HCT116 (cell line): Measurements from ENCODE around the gene RTN4RL2. TPM values are rescaled to one million over a fixed set of nuclear protein-coding genes. Genes with fewer than 3 reads are reported as not detected.

Source experiments
- ATAC-seq: fragments of 200-7000 bp; cut with Tn5 transposase; 2 replicates; pipeline ENCODE4 v1.9.1; 2020; ENCODE audit warnings: mild to moderate bottlenecking, moderate library complexity
- BruUV-seq: library from RNA; stranded (reverse); fragments of 400-500 nt; replicated peaks from 2 replicates; lab custom pipeline; 2021; lab: Mats Ljungman, UMichigan
- CTCF ChIA-PET: fragments of 300-600 bp; sonication (Branson Sonifier 250); formaldehyde crosslinking; loops from one replicate; lab custom pipeline; 2021; ENCODE audit warnings: antibody characterized with exemption; lab: Charles Lee
- POLR2A ChIA-PET: fragments of 300-600, 350-600 bp; sonication (Branson Sonifier 250); formaldehyde crosslinking; loops from one replicate; lab custom pipeline; 2021; ENCODE audit warnings: antibody characterized with exemption; lab: Charles Lee
- RAD21 ChIA-PET, 2 experiments: fragments of 300-600 bp; sonication (Branson Sonifier 250); formaldehyde crosslinking; loops; one replicate each; lab custom pipeline; 2023; ENCODE audit warnings: low total read pairs in 2 of 2; ENCODE audit not compliant: uncharacterized antibody in 2 of 2, unreplicated experiment in 2 of 2, low non-redundant PET in 1 of 2; lab: Charles Lee
- DNase-seq: peaks from one replicate; pipeline ENCODE4 v3.0.0-alpha.2; 2010; ENCODE audit warnings: low read depth, low spot score
- H2AFZ ChIP-seq: fragments of 200-600 bp; shearing (Covaris generic), sonication (generic); 2 replicates; pipeline ENCODE4 v1.6.1; 2017; ENCODE audit warnings: low read depth, mixed run types, mixed read lengths, antibody characterized with exemption, low read length; ENCODE audit not compliant: poor library complexity, severe bottlenecking
- H3K27ac ChIP-seq: 2 replicates; pipeline ENCODE4 v1.5.1; 2012; ENCODE audit warnings: low read depth, low read length
- H3K27me3 ChIP-seq: fragments of 200-600 bp; sonication (generic); 2 replicates; pipeline ENCODE4 v1.6.1; 2016; ENCODE audit warnings: mixed run types, low read length, mixed read lengths; ENCODE audit not compliant: insufficient read depth
- H3K36me3 ChIP-seq, 2 experiments: fragments of 200-500 bp in 1 of 2; fragments of 200-600 bp in 1 of 2; sonication (Bioruptor generic) in 1 of 2; sonication (generic) in 1 of 2; 2 replicates each; pipeline versions ENCODE4 v1.5.1 to v1.6.1; 2014 to 2016; ENCODE audit warnings: low read length in 2 of 2, inconsistent platforms in 1 of 2, mixed read lengths in 1 of 2, mixed run types in 1 of 2; ENCODE audit not compliant: insufficient read depth in 2 of 2, control insufficient read depth in 1 of 2
- H3K4me1 ChIP-seq, 2 experiments: fragments of 200-600 bp in 1 of 2; sonication (generic) in 1 of 2; 2 replicates each; pipeline versions ENCODE4 v1.5.1 to v1.6.1; 2012 to 2017; ENCODE audit warnings: low read length in 2 of 2, inconsistent platforms in 1 of 2, mild to moderate bottlenecking in 1 of 2, mixed read lengths in 1 of 2, mixed run types in 1 of 2, moderate library complexity in 1 of 2; ENCODE audit not compliant: insufficient read depth in 2 of 2, control insufficient read depth in 1 of 2
- H3K4me2 ChIP-seq: fragments of 200-600 bp; sonication (generic); 2 replicates; pipeline ENCODE4 v1.6.1; 2017; ENCODE audit warnings: mixed run types, low read length, mixed read lengths
- H3K4me3 ChIP-seq, 2 experiments: fragments of 200-600 bp in 1 of 2; sonication (generic) in 1 of 2; replicated peaks in 1 of 2; 2 replicates each; pipeline ENCODE4 v1.5.1; 2011 to 2016; ENCODE audit warnings: low read length in 2 of 2, control low read depth in 1 of 2, low read depth in 1 of 2, mild to moderate bottlenecking in 1 of 2, mixed read lengths in 1 of 2, mixed run types in 1 of 2
- H3K79me2 ChIP-seq: fragments of 200-600 bp; sonication (generic); 2 replicates; pipeline ENCODE4 v1.6.1; 2017; ENCODE audit warnings: mild to moderate bottlenecking, mixed run types, low read length, moderate library complexity, mixed read lengths; ENCODE audit not compliant: insufficient read depth
- H3K9ac ChIP-seq: fragments of 200-600 bp; sonication (generic); 2 replicates; pipeline ENCODE4 v1.6.1; 2016; ENCODE audit warnings: low read length, mixed read lengths
- H3K9me2 ChIP-seq: fragments of 200-600 bp; sonication (generic), shearing (Covaris generic); 2 replicates; pipeline ENCODE4 v1.6.1; 2017; ENCODE audit warnings: mixed run types, mild to moderate bottlenecking, moderate library complexity; ENCODE audit not compliant: insufficient read depth
- H3K9me3 ChIP-seq, 2 experiments: fragments of 200-500 bp in 1 of 2; fragments of 200-600 bp in 1 of 2; sonication (Bioruptor generic) in 1 of 2; sonication (generic) in 1 of 2; 2 replicates each; pipeline ENCODE4 v1.6.1; 2014 to 2017; ENCODE audit warnings: low read length in 2 of 2, mixed read lengths in 2 of 2, inconsistent platforms in 1 of 2, low read depth in 1 of 2, mild to moderate bottlenecking in 1 of 2, mixed run types in 1 of 2, moderate library complexity in 1 of 2; ENCODE audit not compliant: control insufficient read depth in 1 of 2, insufficient read depth in 1 of 2
- H4K20me1 ChIP-seq: fragments of 200-600 bp; sonication (generic), shearing (Covaris generic); 2 replicates; pipeline ENCODE4 v1.6.1; 2017; ENCODE audit warnings: mixed run types, mild to moderate bottlenecking, moderate library complexity; ENCODE audit not compliant: insufficient read depth
- CEBPB ChIP-seq: IDR thresholded peaks from 2 replicates; pipeline ENCODE4 v1.6.1; 2012; ENCODE audit warnings: low read depth
- EGR1 ChIP-seq: IDR thresholded peaks from 2 replicates; pipeline ENCODE4 v1.6.1; 2012; ENCODE audit warnings: low read depth
- EZH2 ChIP-seq: fragments of 200-600 bp; sonication (generic); IDR thresholded peaks from 2 replicates; pipeline ENCODE4 v1.6.1; 2017; ENCODE audit warnings: antibody characterized with exemption, mixed run types
- EZH2phosphoT487 ChIP-seq: fragments of 200-600 bp; IDR thresholded peaks from 2 replicates; pipeline ENCODE4 v1.6.1; 2018; ENCODE audit warnings: antibody characterized with exemption, borderline replicate concordance
- POLR2A ChIP-seq: IDR thresholded peaks from 2 replicates; pipeline ENCODE4 v1.7.0; 2011; ENCODE audit warnings: borderline replicate concordance; ENCODE audit not compliant: insufficient read depth, insufficient read length; ENCODE audit errors: extremely low read depth
- RAD21 ChIP-seq: IDR thresholded peaks from 2 replicates; pipeline ENCODE4 v1.6.1; 2012; ENCODE audit warnings: low read depth, mild to moderate bottlenecking
- TCF7L2 ChIP-seq: IDR thresholded peaks from 2 replicates; pipeline ENCODE4 v1.7.0; 2011; ENCODE audit warnings: borderline replicate concordance, inconsistent platforms; ENCODE audit not compliant: insufficient read depth, insufficient read length; ENCODE audit errors: extremely low read depth
- intact Hi-C: fragments of 100-400 bp; cut with micrococcal nuclease; formaldehyde crosslinking; loops from 2 replicates; pipeline ENCODE4 v1.10.0; 2022
- total RNA-seq: library from RNA; stranded (reverse); gene quantifications from one replicate; pipeline ENCODE4 v1.2.1, GENCODE V29; 2021; ENCODE audit not compliant: unreplicated experiment
- TF ChIP-seq, protein P1 (sequence below): IDR thresholded peaks from 2 replicates; pipeline ENCODE4 v1.6.1; 2012; ENCODE audit warnings: low read depth
- TF ChIP-seq, protein P2 (sequence below): IDR thresholded peaks from 2 replicates; pipeline ENCODE4 v1.6.1; 2011; ENCODE audit warnings: mild to moderate bottlenecking, low read length, moderate library complexity; ENCODE audit not compliant: insufficient replicate concordance; ENCODE audit errors: extremely low read depth
- TF ChIP-seq, protein P3 (sequence below): IDR thresholded peaks from 2 replicates; pipeline ENCODE4 v1.6.1; 2012
- TF ChIP-seq, protein P4 (sequence below), 3 experiments: fragments of 200-600 bp in 1 of 3; sonication (generic) in 1 of 3; IDR thresholded peaks in 2 of 3; conservative IDR thresholded peaks in 1 of 3; 2 replicates each; pipeline ENCODE4 v1.5.1; 2012 to 2017; ENCODE audit warnings: low read depth in 2 of 3, low read length in 2 of 3, antibody characterized with exemption in 1 of 3, borderline replicate concordance in 1 of 3, control low read depth in 1 of 3, mild to moderate bottlenecking in 1 of 3, mixed read lengths in 1 of 3, mixed run types in 1 of 3, moderate library complexity in 1 of 3; ENCODE audit not compliant: insufficient read depth in 1 of 3
- TF ChIP-seq, protein P5 (sequence below): IDR thresholded peaks from 2 replicates; pipeline ENCODE4 v1.6.1; 2012

The RTN4RL2 gene
- total RNA-seq, 1 experiment from 2014 or later: 24.0 TPM

DNA sequence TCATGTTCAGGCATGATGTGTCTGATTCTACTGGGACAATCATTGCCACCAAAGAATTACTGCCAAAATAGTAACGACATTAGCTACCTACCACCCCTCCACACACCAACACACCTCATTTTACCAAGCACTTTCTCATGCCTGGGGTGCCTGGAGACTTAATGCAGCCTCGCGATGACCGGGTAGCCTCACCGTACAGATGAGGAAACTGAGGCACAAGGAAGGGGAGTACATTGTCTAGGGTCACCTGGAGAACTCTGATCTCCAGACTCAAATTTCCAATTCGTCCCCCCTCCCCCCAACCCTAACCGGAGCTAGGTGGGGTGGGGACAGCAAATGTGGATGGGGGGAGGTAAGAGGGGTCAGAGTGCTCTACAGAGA, 2.7 kb upstream of the RTN4RL2 start:
- no TSS peak for BruUV-seq
- Histone ChIP-seq H3K27ac (no peak overlapping the region), H3K4me2 (peak overlapping the region; percentile 98), H3K27me3 (no peaks in the 10 kb centered on the region), H3K4me3 (peak overlapping the region; percentile 41 to 67), H3K79me2 (no peaks in the 10 kb centered on the region), H3K4me1 (peaks cover 16 to 42% of the 10 kb centered on the region in 2 experiments; a peak in 3 of 4 replicates), H3K36me3 (no peaks in the 10 kb centered on the region), H3K9ac (no peak overlapping the region), H4K20me1 (no peaks in the 10 kb centered on the region), H3K9me2 (no peaks in the 10 kb centered on the region), H3K9me3 (no peaks in the 10 kb centered on the region), H2AFZ (peak overlapping the region; percentile 98)
- ATAC-seq: peak; percentile 12; the same call in 1 of the 2 replicates
- intact Hi-C loops: loop anchor here (1.0 to 5.0 kb wide), 6 partner anchors 70 to 1055 kb away; no protein-coding TSS in a partner anchor
- no peak for DNase-seq
- RAD21 ChIA-PET: interaction anchor here (1.5 to 2.1 kb wide), 2 partner anchors 112 to 184 kb away, joined by 3 to 5 read pairs; no protein-coding TSS in a partner anchor
- TF ChIP-seq, protein P1, sequence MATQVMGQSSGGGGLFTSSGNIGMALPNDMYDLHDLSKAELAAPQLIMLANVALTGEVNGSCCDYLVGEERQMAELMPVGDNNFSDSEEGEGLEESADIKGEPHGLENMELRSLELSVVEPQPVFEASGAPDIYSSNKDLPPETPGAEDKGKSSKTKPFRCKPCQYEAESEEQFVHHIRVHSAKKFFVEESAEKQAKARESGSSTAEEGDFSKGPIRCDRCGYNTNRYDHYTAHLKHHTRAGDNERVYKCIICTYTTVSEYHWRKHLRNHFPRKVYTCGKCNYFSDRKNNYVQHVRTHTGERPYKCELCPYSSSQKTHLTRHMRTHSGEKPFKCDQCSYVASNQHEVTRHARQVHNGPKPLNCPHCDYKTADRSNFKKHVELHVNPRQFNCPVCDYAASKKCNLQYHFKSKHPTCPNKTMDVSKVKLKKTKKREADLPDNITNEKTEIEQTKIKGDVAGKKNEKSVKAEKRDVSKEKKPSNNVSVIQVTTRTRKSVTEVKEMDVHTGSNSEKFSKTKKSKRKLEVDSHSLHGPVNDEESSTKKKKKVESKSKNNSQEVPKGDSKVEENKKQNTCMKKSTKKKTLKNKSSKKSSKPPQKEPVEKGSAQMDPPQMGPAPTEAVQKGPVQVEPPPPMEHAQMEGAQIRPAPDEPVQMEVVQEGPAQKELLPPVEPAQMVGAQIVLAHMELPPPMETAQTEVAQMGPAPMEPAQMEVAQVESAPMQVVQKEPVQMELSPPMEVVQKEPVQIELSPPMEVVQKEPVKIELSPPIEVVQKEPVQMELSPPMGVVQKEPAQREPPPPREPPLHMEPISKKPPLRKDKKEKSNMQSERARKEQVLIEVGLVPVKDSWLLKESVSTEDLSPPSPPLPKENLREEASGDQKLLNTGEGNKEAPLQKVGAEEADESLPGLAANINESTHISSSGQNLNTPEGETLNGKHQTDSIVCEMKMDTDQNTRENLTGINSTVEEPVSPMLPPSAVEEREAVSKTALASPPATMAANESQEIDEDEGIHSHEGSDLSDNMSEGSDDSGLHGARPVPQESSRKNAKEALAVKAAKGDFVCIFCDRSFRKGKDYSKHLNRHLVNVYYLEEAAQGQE: no peak
- TF ChIP-seq, protein P2, sequence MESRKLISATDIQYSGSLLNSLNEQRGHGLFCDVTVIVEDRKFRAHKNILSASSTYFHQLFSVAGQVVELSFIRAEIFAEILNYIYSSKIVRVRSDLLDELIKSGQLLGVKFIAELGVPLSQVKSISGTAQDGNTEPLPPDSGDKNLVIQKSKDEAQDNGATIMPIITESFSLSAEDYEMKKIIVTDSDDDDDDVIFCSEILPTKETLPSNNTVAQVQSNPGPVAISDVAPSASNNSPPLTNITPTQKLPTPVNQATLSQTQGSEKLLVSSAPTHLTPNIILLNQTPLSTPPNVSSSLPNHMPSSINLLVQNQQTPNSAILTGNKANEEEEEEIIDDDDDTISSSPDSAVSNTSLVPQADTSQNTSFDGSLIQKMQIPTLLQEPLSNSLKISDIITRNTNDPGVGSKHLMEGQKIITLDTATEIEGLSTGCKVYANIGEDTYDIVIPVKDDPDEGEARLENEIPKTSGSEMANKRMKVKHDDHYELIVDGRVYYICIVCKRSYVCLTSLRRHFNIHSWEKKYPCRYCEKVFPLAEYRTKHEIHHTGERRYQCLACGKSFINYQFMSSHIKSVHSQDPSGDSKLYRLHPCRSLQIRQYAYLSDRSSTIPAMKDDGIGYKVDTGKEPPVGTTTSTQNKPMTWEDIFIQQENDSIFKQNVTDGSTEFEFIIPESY: no peak
- no peak for TF ChIP-seq POLR2A
- TF ChIP-seq EGR1: no peak
- TF ChIP-seq CEBPB: no peak
- no peak for TF ChIP-seq EZH2phosphoT487
- no peak for TF ChIP-seq EZH2
- TF ChIP-seq, protein P3, sequence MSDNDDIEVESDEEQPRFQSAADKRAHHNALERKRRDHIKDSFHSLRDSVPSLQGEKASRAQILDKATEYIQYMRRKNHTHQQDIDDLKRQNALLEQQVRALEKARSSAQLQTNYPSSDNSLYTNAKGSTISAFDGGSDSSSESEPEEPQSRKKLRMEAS: no peak
- TF ChIP-seq, protein P4, sequence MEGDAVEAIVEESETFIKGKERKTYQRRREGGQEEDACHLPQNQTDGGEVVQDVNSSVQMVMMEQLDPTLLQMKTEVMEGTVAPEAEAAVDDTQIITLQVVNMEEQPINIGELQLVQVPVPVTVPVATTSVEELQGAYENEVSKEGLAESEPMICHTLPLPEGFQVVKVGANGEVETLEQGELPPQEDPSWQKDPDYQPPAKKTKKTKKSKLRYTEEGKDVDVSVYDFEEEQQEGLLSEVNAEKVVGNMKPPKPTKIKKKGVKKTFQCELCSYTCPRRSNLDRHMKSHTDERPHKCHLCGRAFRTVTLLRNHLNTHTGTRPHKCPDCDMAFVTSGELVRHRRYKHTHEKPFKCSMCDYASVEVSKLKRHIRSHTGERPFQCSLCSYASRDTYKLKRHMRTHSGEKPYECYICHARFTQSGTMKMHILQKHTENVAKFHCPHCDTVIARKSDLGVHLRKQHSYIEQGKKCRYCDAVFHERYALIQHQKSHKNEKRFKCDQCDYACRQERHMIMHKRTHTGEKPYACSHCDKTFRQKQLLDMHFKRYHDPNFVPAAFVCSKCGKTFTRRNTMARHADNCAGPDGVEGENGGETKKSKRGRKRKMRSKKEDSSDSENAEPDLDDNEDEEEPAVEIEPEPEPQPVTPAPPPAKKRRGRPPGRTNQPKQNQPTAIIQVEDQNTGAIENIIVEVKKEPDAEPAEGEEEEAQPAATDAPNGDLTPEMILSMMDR (IDR thresholded peaks at IDR 0.05 in 2 of 3, conservative IDR thresholded peaks at IDR 0.05 in 1 of 3; ENCODE audit: borderline replicate concordance in 1 of 3, insufficient read depth in 1 of 3, low read depth in 2 of 3, low read length in 2 of 3): no peak
- no peak for TF ChIP-seq TCF7L2
- TF ChIP-seq, protein P5, sequence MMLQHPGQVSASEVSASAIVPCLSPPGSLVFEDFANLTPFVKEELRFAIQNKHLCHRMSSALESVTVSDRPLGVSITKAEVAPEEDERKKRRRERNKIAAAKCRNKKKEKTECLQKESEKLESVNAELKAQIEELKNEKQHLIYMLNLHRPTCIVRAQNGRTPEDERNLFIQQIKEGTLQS: no peak
- no peak for TF ChIP-seq RAD21
- POLR2A ChIA-PET: interaction anchor here (1.6 to 1.7 kb wide), 2 partner anchors 112 to 186 kb away, joined by 4 to 5 read pairs; no protein-coding TSS in a partner anchor
- CTCF ChIA-PET: interaction anchor here (0.6 to 3.9 kb wide), 16 partner anchors 13 to 1056 kb away, joined by 3 to 41 read pairs (median 6); partner anchors contain the start of genes SLC43A1, SLC43A3 and UBE2L6
